Measurements from ENCODE around the gene NDOR1.

NDOR1 gene

GRCh38 chr9:137216188-137216965 lies 10.9 kb downstream of the NDOR1 start:
- Mint-ChIP-seq H3K4me1 (ENCODE audit: low read depth) (no peaks in the 10 kb centered on the region), H3K27ac (no peak overlapping the region), H3K9me3 (ENCODE audit: low read depth) (no peaks in the 10 kb centered on the region), H3K27me3 (no peaks in the 10 kb centered on the region), H3K4me3 (no peak overlapping the region), H3K36me3 (no peaks in the 10 kb centered on the region)

GRCh38 chr9:137217276-137218211 lies 12.0 kb downstream of the NDOR1 start:
- no peaks in the 10 kb centered on the region for H3K36me3 Mint-ChIP-seq
- no peaks in the 10 kb centered on the region for H3K9me3 Mint-ChIP-seq (ENCODE audit: low read depth)
- no peaks in the 10 kb centered on the region for H3K27me3 Mint-ChIP-seq
- H3K4me3 Mint-ChIP-seq, result no peak overlapping the region
- H3K4me1 Mint-ChIP-seq (ENCODE audit: low read depth), result no peaks in the 10 kb centered on the region
- H3K27ac Mint-ChIP-seq, result no peak overlapping the region

- no peaks in the 10 kb centered on the region for H3K4me1 Mint-ChIP-seq (ENCODE audit: low read depth)
- H3K9me3 Mint-ChIP-seq (ENCODE audit: low read depth), result no peaks in the 10 kb centered on the region
- no peak overlapping the region for H3K4me3 Mint-ChIP-seq
- H3K27me3 Mint-ChIP-seq, result no peaks in the 10 kb centered on the region
- no peak overlapping the region for H3K27ac Mint-ChIP-seq
- no peaks in the 10 kb centered on the region for H3K36me3 Mint-ChIP-seq
Observed at GRCh38 chr9:137218212-137218753, 12.8 kb downstream of the NDOR1 start.

GRCh38 chr9:137218754-137219271 lies 13.3 kb downstream of the NDOR1 start:
- no peaks in the 10 kb centered on the region for H3K27me3 Mint-ChIP-seq
- H3K4me1 Mint-ChIP-seq (ENCODE audit: low read depth), result no peaks in the 10 kb centered on the region
- no peak overlapping the region for H3K4me3 Mint-ChIP-seq
- H3K27ac Mint-ChIP-seq, result no peak overlapping the region
- no peaks in the 10 kb centered on the region for H3K36me3 Mint-ChIP-seq
- no peaks in the 10 kb centered on the region for H3K9me3 Mint-ChIP-seq (ENCODE audit: low read depth)

- Mint-ChIP-seq H3K4me3 (no peak overlapping the region), H3K27ac (no peak overlapping the region), H3K27me3 (no peaks in the 10 kb centered on the region), H3K36me3 (no peaks in the 10 kb centered on the region), H3K9me3 (ENCODE audit: low read depth) (no peaks in the 10 kb centered on the region), H3K4me1 (ENCODE audit: low read depth) (peaks cover 2% of the 10 kb centered on the region)
Observed at GRCh38 chr9:137219757-137220316, 14.3 kb downstream of the NDOR1 start.

GRCh38 chr9:137220317-137221094 lies 15.0 kb downstream of the NDOR1 start:
- Mint-ChIP-seq H3K27me3 (no peaks in the 10 kb centered on the region), H3K4me3 (peak overlapping the region; percentile 52), H3K27ac (no peak overlapping the region), H3K36me3 (no peaks in the 10 kb centered on the region), H3K4me1 (ENCODE audit: low read depth) (peaks cover 2% of the 10 kb centered on the region), H3K9me3 (ENCODE audit: low read depth) (no peaks in the 10 kb centered on the region)

- Mint-ChIP-seq H3K27me3 (no peaks in the 10 kb centered on the region), H3K4me1 (ENCODE audit: low read depth) (peaks cover 2% of the 10 kb centered on the region), H3K36me3 (no peaks in the 10 kb centered on the region), H3K9me3 (ENCODE audit: low read depth) (no peaks in the 10 kb centered on the region), H3K27ac (no peak overlapping the region), H3K4me3 (peak overlapping the region; percentile 52)
Observed at GRCh38 chr9:137221095-137221505, 15.6 kb downstream of the NDOR1 start.

- Mint-ChIP-seq H3K9me3 (ENCODE audit: low read depth) (no peaks in the 10 kb centered on the region), H3K4me1 (ENCODE audit: low read depth) (peaks cover 2% of the 10 kb centered on the region), H3K36me3 (no peaks in the 10 kb centered on the region), H3K4me3 (no peak overlapping the region), H3K27ac (no peak overlapping the region), H3K27me3 (no peaks in the 10 kb centered on the region)
Observed at GRCh38 chr9:137221506-137222111, 16.1 kb downstream of the NDOR1 start.

- Mint-ChIP-seq H3K27me3 (no peaks in the 10 kb centered on the region), H3K9me3 (ENCODE audit: low read depth) (no peaks in the 10 kb centered on the region), H3K36me3 (no peaks in the 10 kb centered on the region), H3K4me1 (ENCODE audit: low read depth) (peaks cover 2% of the 10 kb centered on the region), H3K27ac (no peak within 1 kb of the TSS), H3K4me3 (peak within 1 kb of the TSS; percentile 80)
Observed at GRCh38 chr9:137222190-137223077, 16.9 kb downstream of the NDOR1 start, which contains the start of gene RNF208. RNF208 (minus strand) TSS chr9:137222240; CDS start chr9:137221212, 1,028 bp downstream.

- H3K4me3 Mint-ChIP-seq, result peak overlapping the region; percentile 80
- no peaks in the 10 kb centered on the region for H3K9me3 Mint-ChIP-seq (ENCODE audit: low read depth)
- H3K36me3 Mint-ChIP-seq, result no peaks in the 10 kb centered on the region
- H3K27me3 Mint-ChIP-seq, result peaks cover 2% of the 10 kb centered on the region
- H3K4me1 Mint-ChIP-seq (ENCODE audit: low read depth), result peaks cover 5% of the 10 kb centered on the region
- H3K27ac Mint-ChIP-seq, result peak overlapping the region; percentile 50
Observed at GRCh38 chr9:137223078-137223970, 17.8 kb downstream of the NDOR1 start.

- peak within 1 kb of the TSS; percentile 80 for H3K4me3 Mint-ChIP-seq
- peak within 1 kb of the TSS; percentile 50 for H3K27ac Mint-ChIP-seq
- peaks cover 2% of the 10 kb centered on the region for H3K27me3 Mint-ChIP-seq
- no peaks in the 10 kb centered on the region for H3K9me3 Mint-ChIP-seq (ENCODE audit: low read depth)
- peaks cover 5% of the 10 kb centered on the region for H3K4me1 Mint-ChIP-seq (ENCODE audit: low read depth)
- no peaks in the 10 kb centered on the region for H3K36me3 Mint-ChIP-seq
Observed at GRCh38 chr9:137224830-137225694, 19.6 kb downstream of the NDOR1 start, which contains the start of gene CYSRT1. CYSRT1 (plus strand) TSS chr9:137225174; CDS start chr9:137225622, 448 bp downstream.
